HEK293 (cell line): Measurements from ENCODE around the gene CORO1C.

Experiments
- CTCF ChIA-PET: fragments of 350-600 bp; formaldehyde crosslinking; extraction: SDS; loops from one replicate; lab custom pipeline; 2021; ENCODE audit warnings: antibody characterized with exemption; lab: Yijun Ruan, JAX
- POLR2A ChIA-PET: fragments of 300-600 bp; formaldehyde crosslinking; extraction: SDS; loops from one replicate; lab custom pipeline; 2020; ENCODE audit warnings: antibody characterized with exemption, inconsistent platforms; lab: Yijun Ruan, JAX
- H3K27ac ChIP-seq: fragments of 200-500 bp; sonication (Bioruptor generic); 2 replicates; pipeline ENCODE4 v1.5.1; 2014; ENCODE audit warnings: low read depth, low read length, control low read depth, inconsistent platforms; ENCODE audit errors: extremely low read depth
- H3K36me3 ChIP-seq, 2 experiments: fragments of 200-500 bp in 1 of 2; sonication (Bioruptor generic) in 1 of 2; 1 replicate in 1 of 2; 2 replicates in 1 of 2; pipeline ENCODE4 v1.5.1; 2014 to 2017; ENCODE audit warnings: inconsistent platforms in 2 of 2, low read length in 2 of 2; ENCODE audit not compliant: control insufficient read depth in 2 of 2, insufficient read depth in 1 of 2
- H3K4me1 ChIP-seq: fragments of 200-500 bp; sonication (Bioruptor generic); 2 replicates; pipeline ENCODE4 v1.5.1; 2014; ENCODE audit warnings: mild to moderate bottlenecking, low read length, inconsistent platforms; ENCODE audit not compliant: control insufficient read depth, insufficient read depth
- H3K4me3 ChIP-seq: 2 replicates; pipeline ENCODE4 v1.5.1; 2011; ENCODE audit warnings: low read depth, mild to moderate bottlenecking, control low read depth, low read length, moderate library complexity
- H3K9me3 ChIP-seq: fragments of 200-500 bp; sonication (Bioruptor generic); 2 replicates; pipeline ENCODE4 v1.5.1; 2014; ENCODE audit warnings: low read depth, low read length, inconsistent platforms; ENCODE audit not compliant: control insufficient read depth, insufficient read depth
- AEBP2 ChIP-seq: fragments of 450-650 bp; formaldehyde crosslinking; IDR thresholded peaks from 2 replicates; pipeline ENCODE4 v1.5.1; 2016; ENCODE audit warnings: missing biosample characterization, missing genetic modification characterization, borderline replicate concordance
- GLI2 ChIP-seq: fragments of 450-650 bp; formaldehyde crosslinking; IDR thresholded peaks from 2 replicates; pipeline ENCODE4; 2017; ENCODE audit warnings: missing biosample characterization, missing genetic modification characterization, low read depth, borderline replicate concordance
- KLF17 ChIP-seq: fragments of 450-650 bp; formaldehyde crosslinking; IDR thresholded peaks from 2 replicates; pipeline ENCODE4 v1.5.1; 2016; ENCODE audit warnings: missing biosample characterization, missing genetic modification characterization
- MZF1 ChIP-seq: fragments of 450-650 bp; formaldehyde crosslinking; IDR thresholded peaks from 2 replicates; pipeline ENCODE4 v1.5.1; 2017; ENCODE audit warnings: missing biosample characterization, missing genetic modification characterization, borderline replicate concordance
- YY2 ChIP-seq: fragments of 450-650 bp; formaldehyde crosslinking; IDR thresholded peaks from 2 replicates; pipeline ENCODE4 v1.5.1; 2016; ENCODE audit warnings: missing biosample characterization, missing genetic modification characterization
- ZBTB20 ChIP-seq: fragments of 450-650 bp; formaldehyde crosslinking; IDR thresholded peaks from 2 replicates; pipeline ENCODE4 v1.5.1; 2016; ENCODE audit warnings: missing biosample characterization, missing genetic modification characterization
- ZBTB49 ChIP-seq: fragments of 450-650 bp; formaldehyde crosslinking; IDR thresholded peaks from 2 replicates; pipeline ENCODE4 v1.5.1; 2016; ENCODE audit warnings: missing biosample characterization, missing genetic modification characterization, low read depth
- ZBTB8A ChIP-seq: fragments of 450-650 bp; formaldehyde crosslinking; IDR thresholded peaks from 2 replicates; pipeline ENCODE4 v1.5.1; 2016; ENCODE audit warnings: missing biosample characterization, missing genetic modification characterization
- ZIC2 ChIP-seq: fragments of 450-650 bp; formaldehyde crosslinking; IDR thresholded peaks from 2 replicates; pipeline ENCODE4 v1.5.1; 2016; ENCODE audit warnings: missing biosample characterization, missing genetic modification characterization
- ZNF221 ChIP-seq: fragments of 450-650 bp; formaldehyde crosslinking; IDR thresholded peaks from 2 replicates; pipeline ENCODE4 v1.5.1; 2017; ENCODE audit warnings: missing biosample characterization, missing genetic modification characterization, borderline replicate concordance
- ZNF23 ChIP-seq: fragments of 450-650 bp; formaldehyde crosslinking; IDR thresholded peaks from 2 replicates; pipeline ENCODE4 v1.5.1; 2016; ENCODE audit warnings: missing biosample characterization, missing genetic modification characterization, borderline replicate concordance
- ZNF366 ChIP-seq: fragments of 450-650 bp; formaldehyde crosslinking; conservative IDR thresholded peaks from 2 replicates; pipeline ENCODE4 v1.5.1; 2016; ENCODE audit warnings: missing biosample characterization, missing genetic modification characterization
- ZNF426 ChIP-seq: fragments of 450-650 bp; formaldehyde crosslinking; IDR thresholded peaks from 2 replicates; pipeline ENCODE4 v1.5.1; 2017; ENCODE audit warnings: missing biosample characterization, missing genetic modification characterization, mild to moderate bottlenecking, inconsistent platforms, moderate library complexity
- ZNF433 ChIP-seq: fragments of 450-650 bp; formaldehyde crosslinking; IDR thresholded peaks from 2 replicates; pipeline ENCODE4 v1.5.1; 2016; ENCODE audit warnings: missing biosample characterization, missing genetic modification characterization, low read depth
- ZNF48 ChIP-seq: fragments of 450-650 bp; formaldehyde crosslinking; IDR thresholded peaks from 2 replicates; pipeline ENCODE4 v1.5.1; 2016; ENCODE audit warnings: missing biosample characterization, missing genetic modification characterization
- ZSCAN5A ChIP-seq: fragments of 450-650 bp; formaldehyde crosslinking; IDR thresholded peaks from 2 replicates; pipeline ENCODE4 v1.5.1; 2016; ENCODE audit warnings: missing biosample characterization, missing genetic modification characterization

The CORO1C gene

GRCh38 chr12:108620236-108620879, 111.0 kb downstream of the CORO1C start:
- Histone ChIP-seq H3K36me3 (no peaks in the 10 kb centered on the region), H3K4me3 (no peak overlapping the region), H3K27ac (no peak overlapping the region), H3K4me1 (no peaks in the 10 kb centered on the region), H3K9me3 (no peaks in the 10 kb centered on the region)
- ChIA-PET POLR2A (no interaction called here), CTCF (interaction anchor here (1.2 to 7.2 kb wide), 2 partner anchors 14 to 52 kb away, joined by 6 to 160 read pairs; no protein-coding TSS in a partner anchor)
- TF ChIP-seq ZNF48 (no peak), ZSCAN5A (no peak), GLI2 (no peak), ZNF426 (no peak), ZBTB20 (tag by site-specific recombination) (no peak), MZF1 (tag by site-specific recombination) (no peak), ZNF433 (tag by site-specific recombination) (no peak), ZNF221 (tag by site-specific recombination) (no peak), ZNF23 (tag by site-specific recombination) (no peak), ZIC2 (tag by site-specific recombination) (no peak), ZNF366 (tag by site-specific recombination) (no peak), YY2 (tag by site-specific recombination) (no peak), AEBP2 (tag by site-specific recombination) (no peak), ZBTB8A (tag by site-specific recombination) (no peak), ZBTB49 (no peak)
- TF ChIP-seq, all 188 proteins: peak for 0

- H3K4me1 ChIP-seq = no peaks in the 10 kb centered on the region
- no peak overlapping the region for H3K4me3 ChIP-seq
- POLR2A ChIA-PET = interaction anchor here (0.5 kb wide), 1 partner anchor 76 kb away, joined by 5 read pairs; no protein-coding TSS in a partner anchor
- H3K36me3 ChIP-seq = no peaks in the 10 kb centered on the region
- H3K9me3 ChIP-seq = no peaks in the 10 kb centered on the region
- no peak overlapping the region for H3K27ac ChIP-seq
- CTCF ChIA-PET = interaction anchor here (0.6 to 7.2 kb wide), 7 partner anchors 13 to 331 kb away, joined by 4 to 160 read pairs (median 7); partner anchors contain the start of genes ISCU and SART3
- no peak for TF ChIP-seq KLF17 (tag by site-specific recombination)
- TF ChIP-seq, all 188 proteins: peak for 0
These were observed 111.8 kb downstream of the CORO1C start for GRCh38 chr12:108619369-108620160.
